ENCODE results near the gene GSTM2.

- no peak for TF ChIP-seq CTCF (IDR thresholded peaks at IDR 0.05)
- no peak for TF ChIP-seq EP300 (IDR thresholded peaks at IDR 0.05)
- no peak for TF ChIP-seq POLR2AphosphoS5 (IDR thresholded peaks at IDR 0.05)
- TF ChIP-seq POLR2A (IDR thresholded peaks at IDR 0.05) = no peak
Observed at GRCh38 chr1:109629372-109630030, 38.4 kb upstream of the GSTM2 start.
